HepG2 (cell line): Measurements from ENCODE around the gene HDHD3. TPM values are rescaled to one million over a fixed set of nuclear protein-coding genes. Genes with fewer than 3 reads are reported as not detected.

ENCODE experiments used
- AGO1 ChIP-seq: fragments of 200-400 bp; formaldehyde crosslinking; IDR thresholded peaks from 2 replicates; pipeline ENCODE4 v1.6.1; 2017; ENCODE audit warnings: mild to moderate bottlenecking, low read depth, low read length, moderate library complexity; ENCODE audit not compliant: poor library complexity, severe bottlenecking
- BRCA1 ChIP-seq: sonication (generic); formaldehyde crosslinking; IDR thresholded peaks from 2 replicates; pipeline ENCODE4 v1.4.0; 2020; ENCODE audit warnings: missing genetic modification reagents
- CBX5 ChIP-seq: sonication (generic); formaldehyde crosslinking; IDR thresholded peaks from 2 replicates; pipeline ENCODE4 v1.4.0; 2020; ENCODE audit warnings: missing genetic modification reagents, borderline replicate concordance
- ELF3 ChIP-seq: IDR thresholded peaks from 2 replicates; pipeline ENCODE4 v1.6.1; 2016; ENCODE audit warnings: missing genetic modification reagents, missing compliant biosample characterization
- HOXA7 ChIP-seq: sonication (generic); formaldehyde crosslinking; IDR thresholded peaks from 2 replicates; pipeline ENCODE4 v1.8.1; 2022; ENCODE audit warnings: mild to moderate bottlenecking, missing genetic modification reagents, moderate library complexity
- MTF2 ChIP-seq: sonication (generic); formaldehyde crosslinking; IDR thresholded peaks from 2 replicates; pipeline ENCODE4 v1.5.0; 2020; ENCODE audit warnings: missing genetic modification reagents, borderline replicate concordance
- NCOA5 ChIP-seq: sonication (generic); formaldehyde crosslinking; IDR thresholded peaks from 2 replicates; pipeline ENCODE4 v1.4.0; 2020; ENCODE audit warnings: missing genetic modification reagents
- PAWR ChIP-seq: sonication (generic); formaldehyde crosslinking; IDR thresholded peaks from 2 replicates; pipeline ENCODE4 v1.4.0; 2020; ENCODE audit warnings: missing genetic modification reagents, mild to moderate bottlenecking, borderline replicate concordance
- RARG ChIP-seq: sonication (generic); formaldehyde crosslinking; IDR thresholded peaks from 2 replicates; pipeline ENCODE4 v1.4.0; 2020; ENCODE audit warnings: low read depth, mild to moderate bottlenecking, missing genetic modification reagents
- TBL1XR1 ChIP-seq: fragments of 150-350 bp; IDR thresholded peaks from 2 replicates; pipeline ENCODE4 v1.6.1; 2014; ENCODE audit warnings: borderline replicate concordance, low read length; ENCODE audit not compliant: partially characterized antibody
- TBX2 ChIP-seq: sonication (generic); formaldehyde crosslinking; IDR thresholded peaks from 2 replicates; pipeline ENCODE4 v1.5.0; 2020; ENCODE audit warnings: missing genetic modification reagents, mild to moderate bottlenecking, borderline replicate concordance
- ZNF12 ChIP-seq: sonication (generic); formaldehyde crosslinking; IDR thresholded peaks from 2 replicates; pipeline ENCODE4 v1.5.0; 2020; ENCODE audit warnings: missing genetic modification reagents
- ZNF17 ChIP-seq: sonication (generic); formaldehyde crosslinking; IDR thresholded peaks from 2 replicates; pipeline ENCODE4 v1.5.0; 2020; ENCODE audit warnings: mild to moderate bottlenecking, missing genetic modification reagents
- ZNF354B ChIP-seq: sonication (generic); formaldehyde crosslinking; IDR thresholded peaks from 2 replicates; pipeline ENCODE4 v1.8.0; 2022; ENCODE audit warnings: mild to moderate bottlenecking, missing genetic modification reagents
- ZNF367 ChIP-seq: sonication (generic); formaldehyde crosslinking; IDR thresholded peaks from 2 replicates; pipeline ENCODE4 v1.4.0; 2020; ENCODE audit warnings: missing genetic modification reagents, borderline replicate concordance
- ZNF446 ChIP-seq: sonication (generic); formaldehyde crosslinking; IDR thresholded peaks from 2 replicates; pipeline ENCODE4 v1.5.0; 2020; ENCODE audit warnings: mild to moderate bottlenecking, missing genetic modification reagents
- ZNF777 ChIP-seq: sonication (generic); formaldehyde crosslinking; IDR thresholded peaks from 2 replicates; pipeline ENCODE4 v1.4.0; 2020; ENCODE audit warnings: missing genetic modification reagents
- polyA plus RNA-seq, 8 experiments: library from polyadenylated mRNA; depleted of rRNA in 3 of 8; stranded (reverse) in 7 of 8; unstranded in 1 of 8; fragments of >200 nt; fragmentation: Illumina TruSeq in 4 of 8; extraction: Trizol in 4 of 8; gene quantifications; 2 replicates each; pipeline versions ENCODE4 v1.2.1 to v1.2.3, GENCODE V29; 2011 to 2016; ENCODE audit warnings: low read depth in 4 of 8, missing spikeins in 1 of 8, mixed read lengths in 1 of 8; ENCODE audit not compliant: insufficient read depth in 1 of 8
- total RNA-seq, 5 experiments: library from RNA; depleted of rRNA; stranded (reverse); fragments of >200 nt; fragmentation: Illumina TruSeq; extraction: Trizol; gene quantifications; 2 replicates each; pipeline ENCODE4 v1.2.3, GENCODE V29; 2016; ENCODE audit warnings: low read depth in 1 of 5
- TF ChIP-seq, protein P1 (sequence below): sonication (generic); formaldehyde crosslinking; IDR thresholded peaks from 2 replicates; pipeline ENCODE4 v1.8.0; 2022; ENCODE audit warnings: mild to moderate bottlenecking, missing genetic modification reagents, moderate library complexity
- TF ChIP-seq, protein P2 (sequence below): sonication (generic); formaldehyde crosslinking; IDR thresholded peaks from 2 replicates; pipeline ENCODE4 v1.5.0; 2020; ENCODE audit warnings: missing genetic modification reagents
- TF ChIP-seq, protein P3 (sequence below): sonication (generic); formaldehyde crosslinking; IDR thresholded peaks from 2 replicates; pipeline ENCODE4 v1.4.0; 2020; ENCODE audit warnings: mild to moderate bottlenecking, missing genetic modification reagents
- TF ChIP-seq, protein P4 (sequence below): sonication (generic); formaldehyde crosslinking; IDR thresholded peaks from 2 replicates; pipeline ENCODE4 v1.5.1; 2020; ENCODE audit warnings: mild to moderate bottlenecking, missing genetic modification reagents
- TF ChIP-seq, protein P5 (sequence below): sonication (generic); formaldehyde crosslinking; IDR thresholded peaks from 2 replicates; pipeline ENCODE4 v1.4.0; 2020; ENCODE audit warnings: missing genetic modification reagents, mild to moderate bottlenecking, borderline replicate concordance

HDHD3 gene
- total and polyA plus RNA-seq, 2 of the 13 experiments (the other 11 are each of a cell fraction or from before 2014, with no cell fraction given) = 23.1 to 38.5 TPM

DNA sequence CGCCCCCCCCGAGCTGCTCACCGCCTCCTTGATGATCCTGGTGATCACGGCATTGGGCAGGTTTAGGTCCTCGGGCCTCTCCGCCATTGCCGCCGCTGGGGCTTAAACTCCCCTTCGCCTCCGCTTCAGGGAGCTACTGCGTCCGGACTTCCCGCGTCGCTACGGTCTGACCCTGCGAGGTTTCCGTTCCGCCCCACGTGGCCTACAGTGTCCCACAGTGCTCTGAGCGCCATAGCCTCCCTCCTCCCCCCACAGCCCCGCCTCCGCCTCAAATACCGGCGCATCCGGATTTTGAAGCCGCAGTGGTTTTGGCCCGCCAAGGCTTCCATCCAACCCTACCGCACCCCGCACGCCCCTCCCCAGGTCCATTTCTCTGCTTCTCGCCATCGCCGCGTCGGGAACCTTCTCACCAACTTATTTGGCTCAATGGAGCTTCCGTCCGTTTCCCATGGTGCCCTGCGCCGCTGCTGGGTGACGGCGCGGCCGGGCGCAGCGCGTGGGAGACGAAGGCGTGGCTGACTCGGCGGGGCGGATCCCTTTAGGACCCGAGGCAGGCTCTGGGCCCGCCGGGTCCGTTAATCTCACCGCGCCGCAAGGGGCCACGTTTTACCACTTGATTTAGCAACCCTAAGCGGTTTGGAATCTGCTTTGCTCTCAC lies 33.5 kb upstream of the HDHD3 start, which contains the start of the genes C9orf43 and POLE3 (continued):
- TF ChIP-seq, protein P1, sequence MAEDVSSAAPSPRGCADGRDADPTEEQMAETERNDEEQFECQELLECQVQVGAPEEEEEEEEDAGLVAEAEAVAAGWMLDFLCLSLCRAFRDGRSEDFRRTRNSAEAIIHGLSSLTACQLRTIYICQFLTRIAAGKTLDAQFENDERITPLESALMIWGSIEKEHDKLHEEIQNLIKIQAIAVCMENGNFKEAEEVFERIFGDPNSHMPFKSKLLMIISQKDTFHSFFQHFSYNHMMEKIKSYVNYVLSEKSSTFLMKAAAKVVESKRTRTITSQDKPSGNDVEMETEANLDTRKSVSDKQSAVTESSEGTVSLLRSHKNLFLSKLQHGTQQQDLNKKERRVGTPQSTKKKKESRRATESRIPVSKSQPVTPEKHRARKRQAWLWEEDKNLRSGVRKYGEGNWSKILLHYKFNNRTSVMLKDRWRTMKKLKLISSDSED (CRISPR knock-in tag) = no peak
- TF ChIP-seq, protein P2, sequence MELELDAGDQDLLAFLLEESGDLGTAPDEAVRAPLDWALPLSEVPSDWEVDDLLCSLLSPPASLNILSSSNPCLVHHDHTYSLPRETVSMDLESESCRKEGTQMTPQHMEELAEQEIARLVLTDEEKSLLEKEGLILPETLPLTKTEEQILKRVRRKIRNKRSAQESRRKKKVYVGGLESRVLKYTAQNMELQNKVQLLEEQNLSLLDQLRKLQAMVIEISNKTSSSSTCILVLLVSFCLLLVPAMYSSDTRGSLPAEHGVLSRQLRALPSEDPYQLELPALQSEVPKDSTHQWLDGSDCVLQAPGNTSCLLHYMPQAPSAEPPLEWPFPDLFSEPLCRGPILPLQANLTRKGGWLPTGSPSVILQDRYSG (CRISPR knock-in tag) = 0 out of 2 replicates have a peak, but pooled peaks have one; percentile 65
- TF ChIP-seq AGO1 = no peak
- TF ChIP-seq, protein P3, sequence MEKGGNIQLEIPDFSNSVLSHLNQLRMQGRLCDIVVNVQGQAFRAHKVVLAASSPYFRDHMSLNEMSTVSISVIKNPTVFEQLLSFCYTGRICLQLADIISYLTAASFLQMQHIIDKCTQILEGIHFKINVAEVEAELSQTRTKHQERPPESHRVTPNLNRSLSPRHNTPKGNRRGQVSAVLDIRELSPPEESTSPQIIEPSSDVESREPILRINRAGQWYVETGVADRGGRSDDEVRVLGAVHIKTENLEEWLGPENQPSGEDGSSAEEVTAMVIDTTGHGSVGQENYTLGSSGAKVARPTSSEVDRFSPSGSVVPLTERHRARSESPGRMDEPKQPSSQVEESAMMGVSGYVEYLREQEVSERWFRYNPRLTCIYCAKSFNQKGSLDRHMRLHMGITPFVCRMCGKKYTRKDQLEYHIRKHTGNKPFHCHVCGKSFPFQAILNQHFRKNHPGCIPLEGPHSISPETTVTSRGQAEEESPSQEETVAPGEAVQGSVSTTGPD (CRISPR knock-in tag) = no peak
- TF ChIP-seq, protein P4, sequence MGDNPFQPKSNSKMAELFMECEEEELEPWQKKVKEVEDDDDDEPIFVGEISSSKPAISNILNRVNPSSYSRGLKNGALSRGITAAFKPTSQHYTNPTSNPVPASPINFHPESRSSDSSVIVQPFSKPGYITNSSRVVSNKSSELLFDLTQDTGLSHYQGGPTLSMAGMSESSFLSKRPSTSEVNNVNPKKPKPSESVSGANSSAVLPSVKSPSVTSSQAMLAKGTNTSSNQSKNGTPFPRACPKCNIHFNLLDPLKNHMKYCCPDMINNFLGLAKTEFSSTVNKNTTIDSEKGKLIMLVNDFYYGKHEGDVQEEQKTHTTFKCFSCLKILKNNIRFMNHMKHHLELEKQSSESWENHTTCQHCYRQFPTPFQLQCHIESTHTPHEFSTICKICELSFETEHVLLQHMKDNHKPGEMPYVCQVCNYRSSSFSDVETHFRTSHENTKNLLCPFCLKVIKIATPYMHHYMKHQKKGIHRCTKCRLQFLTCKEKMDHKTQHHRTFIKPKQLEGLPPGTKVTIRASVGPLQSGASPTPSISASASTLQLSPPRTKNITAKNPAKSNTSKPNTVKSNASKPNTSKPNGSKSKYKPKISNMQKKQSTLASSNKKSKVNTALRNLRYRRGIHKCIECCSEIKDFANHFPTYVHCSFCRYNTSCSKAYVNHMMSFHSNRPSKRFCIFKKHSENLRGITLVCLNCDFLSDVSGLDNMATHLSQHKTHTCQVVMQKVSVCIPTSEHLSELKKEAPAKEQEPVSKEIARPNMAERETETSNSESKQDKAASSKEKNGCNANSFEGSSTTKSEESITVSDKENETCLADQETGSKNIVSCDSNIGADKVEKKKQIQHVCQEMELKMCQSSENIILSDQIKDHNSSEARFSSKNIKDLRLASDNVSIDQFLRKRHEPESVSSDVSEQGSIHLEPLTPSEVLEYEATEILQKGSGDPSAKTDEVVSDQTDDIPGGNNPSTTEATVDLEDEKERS (CRISPR knock-in tag) = 0 out of 2 replicates have a peak, but pooled peaks have one; percentile 70
- peak; percentile 87 for TF ChIP-seq TBX2 (CRISPR knock-in tag)
- TF ChIP-seq ELF3 (CRISPR knock-in tag) = peak; percentile 57
- no peak for TF ChIP-seq ZNF777 (CRISPR knock-in tag)
- no peak for TF ChIP-seq ZNF354B (CRISPR knock-in tag)
- TF ChIP-seq CBX5 (CRISPR knock-in tag) = peak; percentile 29; the same call in 1 of the 2 replicates
- no peak for TF ChIP-seq NCOA5
- TF ChIP-seq ZNF367 = 0 out of 2 replicates have a peak, but pooled peaks have one; percentile 38
- TF ChIP-seq ZNF17 = no peak
- no peak; the same call in 1 of the 2 replicates for TF ChIP-seq BRCA1
- no peak; the same call in 1 of the 2 replicates for TF ChIP-seq PAWR (CRISPR knock-in tag)
- TF ChIP-seq ZNF12 (CRISPR knock-in tag) = no peak
- TF ChIP-seq, protein P5, sequence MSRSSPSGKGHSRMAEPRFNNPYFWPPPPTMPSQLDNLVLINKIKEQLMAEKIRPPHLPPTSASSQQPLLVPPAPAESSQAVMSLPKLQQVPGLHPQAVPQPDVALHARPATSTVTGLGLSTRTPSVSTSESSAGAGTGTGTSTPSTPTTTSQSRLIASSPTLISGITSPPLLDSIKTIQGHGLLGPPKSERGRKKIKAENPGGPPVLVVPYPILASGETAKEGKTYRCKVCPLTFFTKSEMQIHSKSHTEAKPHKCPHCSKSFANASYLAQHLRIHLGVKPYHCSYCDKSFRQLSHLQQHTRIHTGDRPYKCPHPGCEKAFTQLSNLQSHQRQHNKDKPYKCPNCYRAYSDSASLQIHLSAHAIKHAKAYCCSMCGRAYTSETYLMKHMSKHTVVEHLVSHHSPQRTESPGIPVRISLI = peak; percentile 36; the same call in 1 of the 2 replicates
- no peak for TF ChIP-seq HOXA7
- no peak for TF ChIP-seq RARG (CRISPR knock-in tag)
- TF ChIP-seq ZNF446 (CRISPR knock-in tag) = no peak
- peak; percentile 70; the same call in 1 of the 2 replicates for TF ChIP-seq MTF2
- TF ChIP-seq TBL1XR1 = no peak
